Mesenchymal stem cell (in vitro differentiated cells and primary cell): ENCODE measurements around the gene SKIL.

Experiments used
- DNase-seq: peaks from one replicate; pipeline ENCODE4 v3.0.0-alpha.2; 2013
- H2AFZ ChIP-seq: one replicate; pipeline ENCODE4 v1.6.1; 2013; ENCODE audit warnings: low read depth, mild to moderate bottlenecking, control low read depth, inconsistent platforms, low read length, moderate library complexity
- H2AK5ac ChIP-seq: 2 replicates; pipeline ENCODE4 v1.6.1; 2013; ENCODE audit warnings: low read length, moderate library complexity, mild to moderate bottlenecking, inconsistent platforms; ENCODE audit not compliant: severe bottlenecking
- H2BK120ac ChIP-seq: one replicate; pipeline ENCODE4 v1.6.1; 2013; ENCODE audit warnings: low read depth, mild to moderate bottlenecking, inconsistent platforms, low read length, moderate library complexity
- H2BK12ac ChIP-seq, 2 experiments: one replicate each; pipeline ENCODE4 v1.6.1; 2013; ENCODE audit warnings: inconsistent platforms in 2 of 2, low read length in 2 of 2, mild to moderate bottlenecking in 2 of 2, moderate library complexity in 2 of 2, control low read depth in 1 of 2
- H2BK15ac ChIP-seq: one replicate; pipeline ENCODE4 v1.6.1; 2013; ENCODE audit warnings: mild to moderate bottlenecking, low read depth, inconsistent platforms; ENCODE audit not compliant: poor library complexity, severe bottlenecking
- H2BK5ac ChIP-seq: 2 replicates; pipeline ENCODE4 v1.6.1; 2013; ENCODE audit warnings: low read depth, mild to moderate bottlenecking, low read length, control low read depth, inconsistent platforms; ENCODE audit not compliant: poor library complexity, severe bottlenecking
- H3K14ac ChIP-seq, 2 experiments: one replicate each; pipeline ENCODE4 v1.6.1; 2013; ENCODE audit warnings: inconsistent platforms in 2 of 2, low read length in 2 of 2, control low read depth in 1 of 2, mild to moderate bottlenecking in 1 of 2, moderate library complexity in 1 of 2
- H3K18ac ChIP-seq, 2 experiments: one replicate each; pipeline ENCODE4 v1.6.1; 2013; ENCODE audit warnings: inconsistent platforms in 2 of 2, low read length in 2 of 2, control low read depth in 1 of 2, low read depth in 1 of 2, mild to moderate bottlenecking in 1 of 2
- H3K23ac ChIP-seq, 2 experiments: one replicate each; pipeline ENCODE4 v1.6.1; 2013; ENCODE audit warnings: inconsistent platforms in 2 of 2, low read length in 2 of 2, mild to moderate bottlenecking in 2 of 2, moderate library complexity in 2 of 2, control low read depth in 1 of 2
- H3K27ac ChIP-seq: 2 replicates; pipeline ENCODE4 v1.5.1; 2013; ENCODE audit warnings: mild to moderate bottlenecking, moderate library complexity, low read length, control low read depth, inconsistent platforms; ENCODE audit not compliant: poor library complexity, severe bottlenecking
- H3K27me3 ChIP-seq, 2 experiments: 2 replicates each; pipeline versions ENCODE4 v1.6.1 to v1.7.0; 2013; ENCODE audit warnings: low read length in 2 of 2, mild to moderate bottlenecking in 2 of 2, moderate library complexity in 2 of 2, control low read depth in 1 of 2, inconsistent platforms in 1 of 2; ENCODE audit not compliant: control insufficient read depth in 1 of 2, insufficient read depth in 1 of 2
- H3K36me3 ChIP-seq, 2 experiments: 2 replicates each; pipeline versions ENCODE4 v1.6.1 to v1.7.0; 2013; ENCODE audit warnings: low read length in 2 of 2, control low read depth in 1 of 2, inconsistent platforms in 1 of 2, low read depth in 1 of 2, mild to moderate bottlenecking in 1 of 2; ENCODE audit not compliant: insufficient read depth in 2 of 2, control insufficient read depth in 1 of 2
- H3K4ac ChIP-seq, 2 experiments: one replicate each; pipeline ENCODE4 v1.6.1; 2013; ENCODE audit warnings: inconsistent platforms in 2 of 2, low read length in 2 of 2, mild to moderate bottlenecking in 2 of 2, moderate library complexity in 2 of 2, control low read depth in 1 of 2, low read depth in 1 of 2
- H3K4me1 ChIP-seq: 2 replicates; pipeline ENCODE4 v1.6.1; 2013; ENCODE audit warnings: low read depth, low read length, control low read depth; ENCODE audit not compliant: control insufficient read depth, insufficient read depth
- H3K4me2 ChIP-seq: 2 replicates; pipeline ENCODE4 v1.6.1; 2013; ENCODE audit warnings: low read length, mild to moderate bottlenecking, inconsistent platforms; ENCODE audit not compliant: poor library complexity, severe bottlenecking
- H3K4me3 ChIP-seq, 2 experiments: 2 replicates each; pipeline versions ENCODE4 v1.5.1 to v1.7.0; 2013; ENCODE audit warnings: low read length in 2 of 2, mild to moderate bottlenecking in 2 of 2, control low read depth in 1 of 2, low read depth in 1 of 2; ENCODE audit not compliant: insufficient read depth in 1 of 2
- H3K79me1 ChIP-seq: replicated peaks from 2 replicates; pipeline ENCODE4 v1.6.1; 2013; ENCODE audit warnings: mild to moderate bottlenecking, control low read depth, low read length, inconsistent platforms; ENCODE audit not compliant: poor library complexity, severe bottlenecking
- H3K9ac ChIP-seq: 2 replicates; pipeline ENCODE4 v1.7.0; 2013; ENCODE audit warnings: mild to moderate bottlenecking, low read length, moderate library complexity
- H3K9me3 ChIP-seq: 2 replicates; pipeline ENCODE4 v1.7.0; 2013; ENCODE audit warnings: mild to moderate bottlenecking, low read length; ENCODE audit not compliant: control insufficient read depth
- H4K8ac ChIP-seq: one replicate; pipeline ENCODE4 v1.6.1; 2013; ENCODE audit warnings: inconsistent platforms, mild to moderate bottlenecking, low read length, moderate library complexity
- H4K91ac ChIP-seq: one replicate; pipeline ENCODE4 v1.6.1; 2013; ENCODE audit warnings: mild to moderate bottlenecking, low read length, inconsistent platforms
- WGBS: methylation state at CpG from one replicate; pipeline ENCODE4 v1.1.7; 2013; ENCODE audit warnings: mixed read lengths; 5-methylcytosine and 5-hydroxymethylcytosine counted together

The SKIL gene

GRCh38 chr3:170356596-170357175 is 829 bp upstream of the SKIL start:
- Histone ChIP-seq H2BK12ac (peak overlapping the region in 1 of 2 experiments; percentile 78), H2BK120ac (peak overlapping the region; percentile 99), H2AK5ac (peak overlapping the region; percentile 59), H3K14ac (no peak overlapping the region), H3K27ac (peak overlapping the region; percentile 97), H3K18ac (peak overlapping the region; percentile 90 to 94), H3K9me3 (no peaks in the 10 kb centered on the region), H2BK15ac (no peak overlapping the region), H3K4ac (peak overlapping the region in 1 of 2 experiments; percentile 69), H3K4me3 (peak overlapping the region; percentile 60 to 77), H2BK5ac (peak overlapping the region; percentile 95), H2AFZ (peak overlapping the region; percentile 63), H3K27me3 (no peaks in the 10 kb centered on the region), H4K91ac (peak overlapping the region; percentile 92), H4K8ac (peak overlapping the region; percentile 1), H3K23ac (no peak overlapping the region), H3K4me2 (peak overlapping the region; percentile 51), H3K4me1 (peaks cover 5% of the 10 kb centered on the region), H3K9ac (peak overlapping the region; percentile 90), H3K79me1 (peaks cover 4% of the 10 kb centered on the region), H3K36me3 (peaks cover 3 to 5% of the 10 kb centered on the region in 2 experiments)
- peak; percentile 87 for DNase-seq
- 0% methylated on average over 13 of the region's 60 CpGs for WGBS

DNA sequence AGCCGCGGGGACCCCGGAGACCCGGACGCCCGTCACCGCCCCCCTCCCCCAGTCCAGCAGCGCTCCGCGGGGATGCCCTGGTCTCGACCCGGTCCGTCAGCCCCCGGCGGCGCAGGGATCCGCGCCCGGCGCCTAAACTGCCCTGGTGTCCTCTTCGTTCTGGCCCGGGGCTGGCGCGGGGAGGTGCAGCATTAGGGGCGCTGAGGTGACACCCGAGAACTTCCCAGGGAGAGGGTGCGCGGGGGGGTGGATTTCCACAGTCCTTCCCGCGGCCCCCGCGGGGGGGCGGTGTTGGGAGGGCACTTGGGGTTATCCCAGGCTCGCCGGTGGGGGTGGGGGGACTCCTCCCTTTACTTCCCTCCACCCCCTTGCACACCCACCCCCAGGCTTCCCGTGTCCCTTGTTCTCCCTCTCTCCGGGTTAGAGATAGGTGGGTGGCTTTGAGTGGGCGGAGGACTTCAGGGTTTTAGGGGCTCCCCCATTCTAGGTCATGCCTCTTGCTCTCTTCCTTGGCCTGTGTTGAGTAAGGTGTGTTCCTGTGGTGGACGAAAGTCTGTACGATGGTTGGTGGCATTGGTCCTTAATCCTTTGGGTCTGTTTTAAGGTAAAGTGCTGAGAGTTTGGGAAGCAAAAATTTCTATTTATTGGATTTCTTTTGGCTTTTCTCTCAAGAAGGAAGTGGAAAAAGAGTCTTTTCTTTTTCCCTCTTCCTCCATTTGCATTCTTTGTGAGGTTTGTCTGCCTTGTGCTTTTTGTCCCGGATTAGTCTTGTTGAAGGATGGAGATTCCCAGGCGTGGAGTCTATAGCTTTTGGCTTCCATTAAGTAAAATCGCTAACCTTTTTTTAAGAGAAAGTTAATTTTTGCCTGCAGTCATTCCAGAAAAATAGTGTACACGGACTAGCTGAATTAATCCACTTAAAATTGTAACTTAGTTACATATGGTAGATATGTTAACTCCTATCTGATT is 811 bp downstream of the SKIL start:
- H3K36me3 ChIP-seq: peaks cover 7 to 8% of the 10 kb centered on the region in 2 experiments
- H4K91ac ChIP-seq: peak overlapping the region; percentile 99
- DNase-seq: peak; percentile 87
- 0% methylated on average over 14 of the region's 44 CpGs for WGBS
- H2BK15ac ChIP-seq: peak overlapping the region; percentile 100
- no peaks in the 10 kb centered on the region for H3K9me3 ChIP-seq
- peak overlapping the region; percentile 82 for H3K4me2 ChIP-seq
- peak overlapping the region; percentile 79 to 95 for H3K4ac ChIP-seq
- H3K14ac ChIP-seq: peak overlapping the region; percentile 62 to 89
- H2BK5ac ChIP-seq: peak overlapping the region; percentile 97
- H3K27me3 ChIP-seq: no peaks in the 10 kb centered on the region
- H3K23ac ChIP-seq: peak overlapping the region in 1 of 2 experiments; percentile 93
- H3K9ac ChIP-seq: peak overlapping the region; percentile 91
- H2AFZ ChIP-seq: no peak overlapping the region
- peak overlapping the region; percentile 93 for H2BK120ac ChIP-seq
- peak overlapping the region; percentile 88 for H3K27ac ChIP-seq
- peak overlapping the region; percentile 87 for H2AK5ac ChIP-seq
- peak overlapping the region; percentile 63 to 89 for H2BK12ac ChIP-seq
- peaks cover 4% of the 10 kb centered on the region for H3K79me1 ChIP-seq
- peak overlapping the region; percentile 98 for H3K18ac ChIP-seq
- peaks cover 8% of the 10 kb centered on the region for H3K4me1 ChIP-seq
- H3K4me3 ChIP-seq: peak overlapping the region; percentile 91 to 95
- peak overlapping the region; percentile 96 for H4K8ac ChIP-seq

GRCh38 chr3:170359178-170359704 is 1.7 kb downstream of the SKIL start:
- Histone ChIP-seq H3K79me1 (peaks cover 4% of the 10 kb centered on the region), H2BK5ac (no peak overlapping the region), H3K14ac (no peak overlapping the region), H3K18ac (no peak overlapping the region), H3K4ac (no peak overlapping the region), H2BK120ac (no peak overlapping the region), H2AK5ac (no peak overlapping the region), H3K27ac (peak overlapping the region; percentile 38), H3K4me1 (peaks cover 10% of the 10 kb centered on the region), H2AFZ (no peak overlapping the region), H3K4me2 (peak overlapping the region; percentile 50), H4K8ac (no peak overlapping the region), H2BK12ac (no peak overlapping the region), H3K4me3 (peak overlapping the region in 1 of 2 experiments; percentile 91), H4K91ac (no peak overlapping the region), H3K36me3 (peaks cover 7 to 13% of the 10 kb centered on the region in 2 experiments), H3K9ac (peak overlapping the region; percentile 91), H3K27me3 (no peaks in the 10 kb centered on the region), H3K23ac (no peak overlapping the region), H2BK15ac (no peak overlapping the region), H3K9me3 (no peaks in the 10 kb centered on the region)
- no peak for DNase-seq
- 28% methylated on average over 17 of the region's 20 CpGs for WGBS

DNA sequence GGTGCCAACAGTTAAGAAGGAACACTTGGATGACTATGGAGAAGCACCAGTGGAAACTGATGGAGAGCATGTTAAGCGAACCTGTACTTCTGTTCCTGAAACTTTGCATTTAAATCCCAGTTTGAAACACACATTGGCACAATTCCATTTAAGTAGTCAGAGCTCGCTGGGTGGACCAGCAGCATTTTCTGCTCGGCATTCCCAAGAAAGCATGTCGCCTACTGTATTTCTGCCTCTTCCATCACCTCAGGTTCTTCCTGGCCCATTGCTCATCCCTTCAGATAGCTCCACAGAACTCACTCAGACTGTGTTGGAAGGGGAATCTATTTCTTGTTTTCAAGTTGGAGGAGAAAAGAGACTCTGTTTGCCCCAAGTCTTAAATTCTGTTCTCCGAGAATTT is 3.0 kb downstream of the SKIL start:
- H3K9ac ChIP-seq: no peak overlapping the region
- no peak overlapping the region for H2AK5ac ChIP-seq
- H2BK120ac ChIP-seq: no peak overlapping the region
- H3K18ac ChIP-seq: no peak overlapping the region
- no peaks in the 10 kb centered on the region for H3K27me3 ChIP-seq
- peaks cover 4% of the 10 kb centered on the region for H3K79me1 ChIP-seq
- no peak overlapping the region for H4K91ac ChIP-seq
- H3K27ac ChIP-seq: no peak overlapping the region
- DNase-seq: no peak
- peaks cover 12% of the 10 kb centered on the region for H3K4me1 ChIP-seq
- H2BK15ac ChIP-seq: no peak overlapping the region
- peaks cover 7 to 13% of the 10 kb centered on the region in 2 experiments for H3K36me3 ChIP-seq
- H2BK5ac ChIP-seq: no peak overlapping the region
- 99% methylated on average over 3 of the region's 5 CpGs for WGBS
- no peak overlapping the region for H2BK12ac ChIP-seq
- no peak overlapping the region for H2AFZ ChIP-seq
- no peak overlapping the region for H3K23ac ChIP-seq
- no peak overlapping the region for H4K8ac ChIP-seq
- no peak overlapping the region for H3K4ac ChIP-seq
- no peak overlapping the region for H3K4me3 ChIP-seq
- peak overlapping the region; percentile 35 for H3K4me2 ChIP-seq
- no peaks in the 10 kb centered on the region for H3K9me3 ChIP-seq
- no peak overlapping the region for H3K14ac ChIP-seq
